ENCODE data around the gene MCM10. TPM values are rescaled to one million over a fixed set of nuclear protein-coding genes. Genes with fewer than 3 reads are reported as not detected.

The MCM10 gene
- total and polyA plus RNA-seq, 9 of the 15 experiments (the other 6 are each of a cell fraction or from before 2014, with no cell fraction given): 10.4 to 68.1 (median 48.0) TPM

- no TSS peak for BruUV-seq (replicated peaks)
- intact Hi-C loops (cut with micrococcal nuclease): loop anchor here (10.0 kb wide), 1 partner anchor 52 kb away; no protein-coding TSS in a partner anchor
- H3K4me2 ChIP-seq (ENCODE audit: insufficient read depth, low read length): no peak overlapping the region
- ChIA-PET CTCF (ENCODE audit: low intra/inter-chr PET ratio) (no interaction called here), POLR2A (no interaction called here)
- H3K9me1 ChIP-seq (ENCODE audit: control insufficient read depth, insufficient read depth, low read length): no peaks in the 10 kb centered on the region
- no peak overlapping the region for H3K27ac ChIP-seq (ENCODE audit: extremely low read depth, low read depth, low read length)
- FAIRE-seq: no peak
- no peaks in the 10 kb centered on the region for H3K36me3 ChIP-seq (ENCODE audit: control insufficient read depth, insufficient read depth, low read length)
- no peaks in the 10 kb centered on the region for H3K79me2 ChIP-seq (ENCODE audit: control insufficient read depth, insufficient read depth, low read length)
- DNase-seq (ENCODE audit: extremely low read depth in 1 of 4, low spot score in 3 of 4): no peak
- WGBS (ENCODE audit: insufficient coverage, low coverage, missing lambda C conversion rate): 59% methylated on average over 9 of the region's 9 CpGs
- H3K4me3 ChIP-seq: no peak overlapping the region
- no peak for ATAC-seq
- no peak overlapping the region for H2AFZ ChIP-seq (ENCODE audit: low read depth, low read length)
- in situ Hi-C loops (cut with MboI): loop anchor here (5.0 kb wide), 1 partner anchor 79 kb away; the partner anchor contains the start of gene PHYH
- H3K9me3 ChIP-seq (replicated peaks; ENCODE audit: control insufficient read depth, insufficient read depth, low read depth, low read length): no peaks in the 10 kb centered on the region
- no peaks in the 10 kb centered on the region; the same call in 1 of the 2 replicates for H4K20me1 ChIP-seq (replicated peaks; ENCODE audit: control insufficient read depth, insufficient read depth, low read length)
- no peak overlapping the region for H3K9ac ChIP-seq (ENCODE audit: insufficient read depth in 1 of 2, low read depth in 2 of 2, low read length in 2 of 2)
- H3K27me3 ChIP-seq (ENCODE audit: control insufficient read depth in 2 of 2, insufficient read depth in 2 of 2, low read length in 2 of 2): no peaks in the 10 kb centered on the region; a peak in 1 of 5 replicates
- no peaks in the 10 kb centered on the region; a peak in 2 of 5 replicates for H3K4me1 ChIP-seq (replicated peaks in 1 of 2; ENCODE audit: control insufficient read depth in 2 of 2, insufficient read depth in 2 of 2, low read length in 2 of 2)
- no peak for TF ChIP-seq ARID1B (IDR thresholded peaks at IDR 0.05)
- no peak for TF ChIP-seq ZNF318 (IDR thresholded peaks at IDR 0.05; ENCODE audit: borderline replicate concordance in 1 of 2, low read depth in 1 of 2)
- TF ChIP-seq MAZ (CRISPR knock-in tag; conservative IDR thresholded peaks at IDR 0.05 in 1 of 2, IDR thresholded peaks at IDR 0.05 in 1 of 2): no peak
- TF ChIP-seq ZBTB8A (IDR thresholded peaks at IDR 0.05; ENCODE audit: partially characterized antibody): no peak
- no peak for TF ChIP-seq KDM4B (IDR thresholded peaks at IDR 0.05; ENCODE audit: borderline replicate concordance in 2 of 2, low read depth in 1 of 2)
- no peak for TF ChIP-seq HEY1 (CRISPR knock-in tag; IDR thresholded peaks at IDR 0.05; ENCODE audit: borderline replicate concordance)
- TF ChIP-seq NFIX (CRISPR knock-in tag; IDR thresholded peaks at IDR 0.05; ENCODE audit: low read depth): no peak
- TF ChIP-seq BRD4 (IDR thresholded peaks at IDR 0.05): no peak
- no peak for TF ChIP-seq SREBF2 (CRISPR knock-in tag; IDR thresholded peaks at IDR 0.05)
- no peak for TF ChIP-seq MAFG (tag; conservative IDR thresholded peaks at IDR 0.05)
- TF ChIP-seq CBX5 (IDR thresholded peaks at IDR 0.05; ENCODE audit: borderline replicate concordance, low read depth): no peak
- no peak for TF ChIP-seq ZNF766 (CRISPR knock-in tag; conservative IDR thresholded peaks at IDR 0.05)
- no peak for TF ChIP-seq ZNF764 (CRISPR knock-in tag; IDR thresholded peaks at IDR 0.05; ENCODE audit: low read depth)
- TF ChIP-seq ZNF695 (CRISPR knock-in tag; IDR thresholded peaks at IDR 0.05): no peak
- TF ChIP-seq OTX1 (CRISPR knock-in tag; IDR thresholded peaks at IDR 0.05): no peak
Observed at GRCh38 chr10:13223241-13223640, 61.9 kb downstream of the MCM10 start.

Measured in K562 (cell line).